SK-N-SH treated with all-trans-retinoic acid at 6 μM for 48 hours (cell line): ENCODE measurements around the gene SNX15.

ENCODE experiments used
- ATAC-seq: fragments of 200-7000 bp; cut with Tn5 transposase; 3 replicates; pipeline ENCODE4 v1.9.1; 2020; ENCODE audit warnings: mild to moderate bottlenecking, moderate library complexity
- ARNTL ChIP-seq: fragments of 450-650 bp; formaldehyde crosslinking; IDR thresholded peaks from 2 replicates; pipeline ENCODE4 v1.5.0; 2020; ENCODE audit warnings: low read depth, mild to moderate bottlenecking, moderate library complexity, borderline replicate concordance
- BACH2 ChIP-seq: fragments of 250-450 bp; sonication (Bioruptor Pico); IDR thresholded peaks from 2 replicates; pipeline ENCODE4 v1.9.0; 2021; ENCODE audit warnings: mild to moderate bottlenecking, borderline replicate concordance
- CSDC2 ChIP-seq: fragments of 250-450 bp; sonication (Bioruptor Pico); IDR thresholded peaks from 2 replicates; pipeline ENCODE4 v1.5.0; 2020; ENCODE audit warnings: mild to moderate bottlenecking, moderate library complexity
- ESRRG ChIP-seq: fragments of 250-450 bp; sonication (Bioruptor Pico); IDR thresholded peaks from 2 replicates; pipeline ENCODE4 v1.6.1; 2021; ENCODE audit warnings: mild to moderate bottlenecking
- GLIS3 ChIP-seq: fragments of 250-450 bp; sonication (Bioruptor Pico); IDR thresholded peaks from 2 replicates; pipeline ENCODE4 v1.5.0; 2020; ENCODE audit warnings: mild to moderate bottlenecking, moderate library complexity
- OSR1 ChIP-seq: fragments of 250-450 bp; sonication (Bioruptor Pico); IDR thresholded peaks from 2 replicates; pipeline ENCODE4 v1.8.0; 2022; ENCODE audit warnings: moderate library complexity, mild to moderate bottlenecking, inconsistent platforms
- PPARA ChIP-seq: fragments of 250-450 bp; sonication (Bioruptor Pico); IDR thresholded peaks from 2 replicates; pipeline ENCODE4 v1.5.0; 2020; ENCODE audit warnings: mild to moderate bottlenecking, borderline replicate concordance
- RARB ChIP-seq: fragments of 250-450 bp; sonication (Bioruptor Pico); IDR thresholded peaks from 2 replicates; pipeline ENCODE4 v1.8.0; 2021; ENCODE audit warnings: mild to moderate bottlenecking, moderate library complexity
- SNAI2 ChIP-seq: fragments of 250-450 bp; sonication (Bioruptor Pico); IDR thresholded peaks from 2 replicates; pipeline ENCODE4 v1.5.0; 2020; ENCODE audit warnings: mild to moderate bottlenecking, moderate library complexity
- TCF4 ChIP-seq: fragments of 250-450 bp; sonication (Bioruptor Pico); IDR thresholded peaks from 2 replicates; pipeline ENCODE4 v1.8.0; 2021; ENCODE audit warnings: mild to moderate bottlenecking, moderate library complexity, borderline replicate concordance
- TOX ChIP-seq: fragments of 250-450 bp; sonication (Bioruptor Pico); IDR thresholded peaks from 2 replicates; pipeline ENCODE4 v1.8.0; 2021; ENCODE audit warnings: mild to moderate bottlenecking, moderate library complexity, borderline replicate concordance
- ZC3H10 ChIP-seq: fragments of 250-450 bp; sonication (Bioruptor Pico); IDR thresholded peaks from 2 replicates; pipeline ENCODE4 v1.5.1; 2021; ENCODE audit warnings: mild to moderate bottlenecking, moderate library complexity
- ZFP3 ChIP-seq: fragments of 250-450 bp; sonication (Bioruptor Pico); IDR thresholded peaks from 2 replicates; pipeline ENCODE4 v1.5.0; 2020; ENCODE audit warnings: mild to moderate bottlenecking, moderate library complexity
- ZFP30 ChIP-seq: fragments of 450-650 bp; formaldehyde crosslinking; IDR thresholded peaks from 2 replicates; pipeline ENCODE4 v1.5.0; 2022; ENCODE audit warnings: mild to moderate bottlenecking, moderate library complexity
- ZNF565 ChIP-seq: fragments of 450-650 bp; formaldehyde crosslinking; conservative IDR thresholded peaks from 2 replicates; pipeline ENCODE4 v1.5.0; 2020; ENCODE audit warnings: low read depth, mild to moderate bottlenecking, moderate library complexity
- ZNF70 ChIP-seq: fragments of 450-650 bp; formaldehyde crosslinking; IDR thresholded peaks from 2 replicates; pipeline ENCODE4 v1.5.0; 2020; ENCODE audit warnings: mild to moderate bottlenecking, moderate library complexity
- ZNF8 ChIP-seq: fragments of 450-650 bp; formaldehyde crosslinking; IDR thresholded peaks from 2 replicates; pipeline ENCODE4 v1.5.0; 2020; ENCODE audit warnings: mild to moderate bottlenecking, moderate library complexity
- TF ChIP-seq, protein P1 (sequence below): fragments of 250-450 bp; sonication (Bioruptor Pico); IDR thresholded peaks from 2 replicates; pipeline ENCODE4 v1.8.0; 2021; ENCODE audit warnings: low read depth, mild to moderate bottlenecking, moderate library complexity, borderline replicate concordance
- TF ChIP-seq, protein P2 (sequence below): fragments of 250-450 bp; sonication (Bioruptor Pico); IDR thresholded peaks from 2 replicates; pipeline ENCODE4 v1.5.0; 2020; ENCODE audit warnings: mild to moderate bottlenecking, moderate library complexity
- TF ChIP-seq, protein P3 (sequence below): fragments of 250-450 bp; sonication (Bioruptor Pico); IDR thresholded peaks from 2 replicates; pipeline ENCODE4 v1.5.1; 2021; ENCODE audit warnings: mild to moderate bottlenecking, moderate library complexity
- TF ChIP-seq, protein P4 (sequence below): fragments of 250-450 bp; sonication (Bioruptor Pico); IDR thresholded peaks from 2 replicates; pipeline ENCODE4 v1.5.1; 2020; ENCODE audit warnings: low read depth, mild to moderate bottlenecking, moderate library complexity
- TF ChIP-seq, protein P5 (sequence below): fragments of 250-450 bp; sonication (Bioruptor Pico); IDR thresholded peaks from 2 replicates; pipeline ENCODE4 v1.8.0; 2020; ENCODE audit warnings: mild to moderate bottlenecking, moderate library complexity, borderline replicate concordance

SNX15 gene

DNA sequence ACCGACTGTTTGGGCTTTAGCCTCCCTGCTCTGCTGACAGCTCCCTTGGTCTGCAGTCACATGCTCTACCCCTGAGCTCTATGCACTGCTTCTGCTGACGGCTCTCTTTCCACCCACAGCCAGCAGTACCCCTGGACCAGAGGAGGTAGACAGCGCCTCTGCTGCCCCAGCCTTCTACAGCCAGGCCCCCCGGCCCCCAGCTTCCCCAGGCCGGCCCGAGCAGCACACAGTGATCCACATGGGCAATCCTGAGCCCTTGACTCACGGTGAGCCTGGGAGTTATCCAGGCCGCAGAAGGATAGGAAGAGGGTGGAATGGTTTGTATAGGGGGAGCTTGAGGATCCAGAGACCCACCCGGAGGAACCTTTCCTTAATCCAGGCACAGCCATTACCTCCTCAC lies 59.6 kb downstream of the SNX15 start:
- ATAC-seq = no peak
- TF ChIP-seq BACH2 (CRISPR knock-in tag) (no peak), ZNF565 (CRISPR knock-in tag) (no peak), ESRRG (CRISPR knock-in tag) (no peak), CSDC2 (CRISPR knock-in tag) (no peak), ZFP3 (CRISPR knock-in tag) (no peak), ZNF70 (no peak), RARB (no peak)
- TF ChIP-seq, protein P1, sequence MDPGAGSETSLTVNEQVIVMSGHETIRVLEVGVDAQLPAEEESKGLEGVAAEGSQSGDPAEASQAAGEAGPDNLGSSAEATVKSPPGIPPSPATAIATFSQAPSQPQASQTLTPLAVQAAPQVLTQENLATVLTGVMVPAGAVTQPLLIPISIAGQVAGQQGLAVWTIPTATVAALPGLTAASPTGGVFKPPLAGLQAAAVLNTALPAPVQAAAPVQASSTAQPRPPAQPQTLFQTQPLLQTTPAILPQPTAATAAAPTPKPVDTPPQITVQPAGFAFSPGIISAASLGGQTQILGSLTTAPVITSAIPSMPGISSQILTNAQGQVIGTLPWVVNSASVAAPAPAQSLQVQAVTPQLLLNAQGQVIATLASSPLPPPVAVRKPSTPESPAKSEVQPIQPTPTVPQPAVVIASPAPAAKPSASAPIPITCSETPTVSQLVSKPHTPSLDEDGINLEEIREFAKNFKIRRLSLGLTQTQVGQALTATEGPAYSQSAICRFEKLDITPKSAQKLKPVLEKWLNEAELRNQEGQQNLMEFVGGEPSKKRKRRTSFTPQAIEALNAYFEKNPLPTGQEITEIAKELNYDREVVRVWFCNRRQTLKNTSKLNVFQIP (CRISPR knock-in tag) = no peak
- TF ChIP-seq, protein P2, sequence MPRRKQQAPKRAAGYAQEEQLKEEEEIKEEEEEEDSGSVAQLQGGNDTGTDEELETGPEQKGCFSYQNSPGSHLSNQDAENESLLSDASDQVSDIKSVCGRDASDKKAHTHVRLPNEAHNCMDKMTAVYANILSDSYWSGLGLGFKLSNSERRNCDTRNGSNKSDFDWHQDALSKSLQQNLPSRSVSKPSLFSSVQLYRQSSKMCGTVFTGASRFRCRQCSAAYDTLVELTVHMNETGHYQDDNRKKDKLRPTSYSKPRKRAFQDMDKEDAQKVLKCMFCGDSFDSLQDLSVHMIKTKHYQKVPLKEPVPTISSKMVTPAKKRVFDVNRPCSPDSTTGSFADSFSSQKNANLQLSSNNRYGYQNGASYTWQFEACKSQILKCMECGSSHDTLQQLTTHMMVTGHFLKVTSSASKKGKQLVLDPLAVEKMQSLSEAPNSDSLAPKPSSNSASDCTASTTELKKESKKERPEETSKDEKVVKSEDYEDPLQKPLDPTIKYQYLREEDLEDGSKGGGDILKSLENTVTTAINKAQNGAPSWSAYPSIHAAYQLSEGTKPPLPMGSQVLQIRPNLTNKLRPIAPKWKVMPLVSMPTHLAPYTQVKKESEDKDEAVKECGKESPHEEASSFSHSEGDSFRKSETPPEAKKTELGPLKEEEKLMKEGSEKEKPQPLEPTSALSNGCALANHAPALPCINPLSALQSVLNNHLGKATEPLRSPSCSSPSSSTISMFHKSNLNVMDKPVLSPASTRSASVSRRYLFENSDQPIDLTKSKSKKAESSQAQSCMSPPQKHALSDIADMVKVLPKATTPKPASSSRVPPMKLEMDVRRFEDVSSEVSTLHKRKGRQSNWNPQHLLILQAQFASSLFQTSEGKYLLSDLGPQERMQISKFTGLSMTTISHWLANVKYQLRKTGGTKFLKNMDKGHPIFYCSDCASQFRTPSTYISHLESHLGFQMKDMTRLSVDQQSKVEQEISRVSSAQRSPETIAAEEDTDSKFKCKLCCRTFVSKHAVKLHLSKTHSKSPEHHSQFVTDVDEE (CRISPR knock-in tag) = no peak
- TF ChIP-seq, protein P3, sequence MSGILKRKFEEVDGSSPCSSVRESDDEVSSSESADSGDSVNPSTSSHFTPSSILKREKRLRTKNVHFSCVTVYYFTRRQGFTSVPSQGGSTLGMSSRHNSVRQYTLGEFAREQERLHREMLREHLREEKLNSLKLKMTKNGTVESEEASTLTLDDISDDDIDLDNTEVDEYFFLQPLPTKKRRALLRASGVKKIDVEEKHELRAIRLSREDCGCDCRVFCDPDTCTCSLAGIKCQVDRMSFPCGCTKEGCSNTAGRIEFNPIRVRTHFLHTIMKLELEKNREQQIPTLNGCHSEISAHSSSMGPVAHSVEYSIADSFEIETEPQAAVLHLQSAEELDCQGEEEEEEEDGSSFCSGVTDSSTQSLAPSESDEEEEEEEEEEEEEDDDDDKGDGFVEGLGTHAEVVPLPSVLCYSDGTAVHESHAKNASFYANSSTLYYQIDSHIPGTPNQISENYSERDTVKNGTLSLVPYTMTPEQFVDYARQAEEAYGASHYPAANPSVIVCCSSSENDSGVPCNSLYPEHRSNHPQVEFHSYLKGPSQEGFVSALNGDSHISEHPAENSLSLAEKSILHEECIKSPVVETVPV (CRISPR knock-in tag) = no peak
- TF ChIP-seq, all 23 proteins: peak for 0

DNA sequence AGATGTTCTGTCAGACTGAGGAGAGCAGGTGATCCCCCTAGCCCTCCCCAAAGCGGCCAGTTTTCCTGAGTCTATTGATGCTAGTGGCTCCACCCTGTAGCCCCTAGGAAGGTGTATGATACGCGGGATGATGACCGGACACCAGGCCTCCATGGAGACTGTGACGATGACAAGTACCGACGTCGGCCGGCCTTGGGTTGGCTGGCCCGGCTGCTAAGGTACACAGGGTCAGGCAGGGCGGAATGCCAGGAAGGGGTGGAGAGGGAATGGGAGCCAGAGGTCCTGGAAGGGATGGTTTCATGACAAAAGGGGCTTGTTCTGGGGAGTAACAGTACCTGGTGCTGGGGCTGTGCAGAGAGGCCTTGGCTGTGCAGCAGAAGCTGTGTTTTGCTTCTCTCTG lies 60.0 kb downstream of the SNX15 start:
- TF ChIP-seq CSDC2 (CRISPR knock-in tag) (no peak), TOX (no peak), ZFP30 (no peak), ZNF565 (CRISPR knock-in tag) (no peak), ZFP3 (CRISPR knock-in tag) (no peak), SNAI2 (CRISPR knock-in tag) (no peak), PPARA (no peak), ZNF8 (CRISPR knock-in tag) (no peak), BACH2 (CRISPR knock-in tag) (no peak), GLIS3 (CRISPR knock-in tag) (no peak), RARB (no peak)
- TF ChIP-seq, protein P4, sequence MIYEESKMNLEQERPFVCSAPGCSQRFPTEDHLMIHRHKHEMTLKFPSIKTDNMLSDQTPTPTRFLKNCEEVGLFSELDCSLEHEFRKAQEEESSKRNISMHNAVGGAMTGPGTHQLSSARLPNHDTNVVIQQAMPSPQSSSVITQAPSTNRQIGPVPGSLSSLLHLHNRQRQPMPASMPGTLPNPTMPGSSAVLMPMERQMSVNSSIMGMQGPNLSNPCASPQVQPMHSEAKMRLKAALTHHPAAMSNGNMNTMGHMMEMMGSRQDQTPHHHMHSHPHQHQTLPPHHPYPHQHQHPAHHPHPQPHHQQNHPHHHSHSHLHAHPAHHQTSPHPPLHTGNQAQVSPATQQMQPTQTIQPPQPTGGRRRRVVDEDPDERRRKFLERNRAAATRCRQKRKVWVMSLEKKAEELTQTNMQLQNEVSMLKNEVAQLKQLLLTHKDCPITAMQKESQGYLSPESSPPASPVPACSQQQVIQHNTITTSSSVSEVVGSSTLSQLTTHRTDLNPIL (CRISPR knock-in tag) = no peak
- TF ChIP-seq, protein P2 (CRISPR knock-in tag) = no peak
- TF ChIP-seq, all 23 proteins: peak for 0
- ATAC-seq = no peak

DNA sequence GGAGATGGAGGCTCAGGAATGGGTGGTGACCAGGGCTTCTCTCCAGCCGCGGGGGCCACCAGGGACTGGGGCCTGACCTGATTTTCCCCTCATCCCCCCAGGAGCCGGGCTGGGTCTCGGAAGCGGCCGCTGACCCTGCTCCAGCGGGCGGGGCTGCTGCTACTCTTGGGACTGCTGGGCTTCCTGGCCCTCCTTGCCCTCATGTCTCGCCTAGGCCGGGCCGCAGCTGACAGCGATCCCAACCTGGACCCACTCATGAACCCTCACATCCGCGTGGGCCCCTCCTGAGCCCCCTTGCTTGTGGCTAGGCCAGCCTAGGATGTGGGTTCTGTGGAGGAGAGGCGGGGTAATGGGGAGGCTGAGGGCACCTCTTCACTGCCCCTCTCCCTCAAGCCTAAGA lies 60.6 kb downstream of the SNX15 start:
- TF ChIP-seq RARB = no peak
- ATAC-seq = no peak

DNA sequence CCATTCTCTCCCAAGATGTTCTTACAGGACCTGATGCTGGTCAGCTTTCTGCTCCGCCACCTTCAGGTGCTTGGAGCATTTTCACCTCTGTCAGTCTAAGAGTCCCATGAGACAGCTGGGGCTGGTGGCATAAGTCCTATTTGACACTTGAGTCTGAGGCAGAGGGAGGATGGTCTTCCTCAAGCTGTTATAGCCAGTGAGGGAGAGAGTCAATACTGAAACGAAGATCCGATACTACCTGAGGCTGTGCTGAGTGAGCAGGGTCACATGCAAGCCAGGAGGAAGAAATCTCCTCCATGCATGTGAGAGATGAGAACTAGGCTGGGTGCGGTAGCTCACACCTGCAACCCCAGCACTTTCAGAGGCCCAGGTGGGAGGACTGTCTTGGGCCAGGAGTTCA lies 62.4 kb downstream of the SNX15 start:
- no peak for ATAC-seq
- TF ChIP-seq RARB (no peak), CSDC2 (CRISPR knock-in tag) (no peak), TCF4 (CRISPR knock-in tag) (no peak), BACH2 (CRISPR knock-in tag) (no peak), ARNTL (CRISPR knock-in tag) (no peak), ZNF8 (CRISPR knock-in tag) (no peak), OSR1 (CRISPR knock-in tag) (no peak), ZC3H10 (no peak), TOX (no peak)
- TF ChIP-seq, protein P2 (CRISPR knock-in tag) = no peak
- TF ChIP-seq, protein P5, sequence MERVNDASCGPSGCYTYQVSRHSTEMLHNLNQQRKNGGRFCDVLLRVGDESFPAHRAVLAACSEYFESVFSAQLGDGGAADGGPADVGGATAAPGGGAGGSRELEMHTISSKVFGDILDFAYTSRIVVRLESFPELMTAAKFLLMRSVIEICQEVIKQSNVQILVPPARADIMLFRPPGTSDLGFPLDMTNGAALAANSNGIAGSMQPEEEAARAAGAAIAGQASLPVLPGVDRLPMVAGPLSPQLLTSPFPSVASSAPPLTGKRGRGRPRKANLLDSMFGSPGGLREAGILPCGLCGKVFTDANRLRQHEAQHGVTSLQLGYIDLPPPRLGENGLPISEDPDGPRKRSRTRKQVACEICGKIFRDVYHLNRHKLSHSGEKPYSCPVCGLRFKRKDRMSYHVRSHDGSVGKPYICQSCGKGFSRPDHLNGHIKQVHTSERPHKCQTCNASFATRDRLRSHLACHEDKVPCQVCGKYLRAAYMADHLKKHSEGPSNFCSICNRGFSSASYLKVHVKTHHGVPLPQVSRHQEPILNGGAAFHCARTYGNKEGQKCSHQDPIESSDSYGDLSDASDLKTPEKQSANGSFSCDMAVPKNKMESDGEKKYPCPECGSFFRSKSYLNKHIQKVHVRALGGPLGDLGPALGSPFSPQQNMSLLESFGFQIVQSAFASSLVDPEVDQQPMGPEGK (CRISPR knock-in tag) = no peak
